GM19463 (cell line): ENCODE measurements around the gene WDR20.
"Not testable (repeated sequence)": the region's sequence is repeated elsewhere in the genome, so short reads cannot be mapped to it uniquely, and the experiment has no call there.

Experiments used
- ATAC-seq: cut with Tn5 transposase; IDR thresholded peaks from one replicate; pipeline ENCODE4 v1.9.1; 2021; ENCODE audit warnings: mild to moderate bottlenecking, moderate library complexity; ENCODE audit not compliant: unreplicated experiment

The WDR20 gene

GRCh38 chr14:102232348-102232625, 92.6 kb downstream of the WDR20 start:
- ATAC-seq, result no peak

GRCh38 chr14:102233081-102233480, 93.4 kb downstream of the WDR20 start:
- ATAC-seq, result no peak

DNA sequence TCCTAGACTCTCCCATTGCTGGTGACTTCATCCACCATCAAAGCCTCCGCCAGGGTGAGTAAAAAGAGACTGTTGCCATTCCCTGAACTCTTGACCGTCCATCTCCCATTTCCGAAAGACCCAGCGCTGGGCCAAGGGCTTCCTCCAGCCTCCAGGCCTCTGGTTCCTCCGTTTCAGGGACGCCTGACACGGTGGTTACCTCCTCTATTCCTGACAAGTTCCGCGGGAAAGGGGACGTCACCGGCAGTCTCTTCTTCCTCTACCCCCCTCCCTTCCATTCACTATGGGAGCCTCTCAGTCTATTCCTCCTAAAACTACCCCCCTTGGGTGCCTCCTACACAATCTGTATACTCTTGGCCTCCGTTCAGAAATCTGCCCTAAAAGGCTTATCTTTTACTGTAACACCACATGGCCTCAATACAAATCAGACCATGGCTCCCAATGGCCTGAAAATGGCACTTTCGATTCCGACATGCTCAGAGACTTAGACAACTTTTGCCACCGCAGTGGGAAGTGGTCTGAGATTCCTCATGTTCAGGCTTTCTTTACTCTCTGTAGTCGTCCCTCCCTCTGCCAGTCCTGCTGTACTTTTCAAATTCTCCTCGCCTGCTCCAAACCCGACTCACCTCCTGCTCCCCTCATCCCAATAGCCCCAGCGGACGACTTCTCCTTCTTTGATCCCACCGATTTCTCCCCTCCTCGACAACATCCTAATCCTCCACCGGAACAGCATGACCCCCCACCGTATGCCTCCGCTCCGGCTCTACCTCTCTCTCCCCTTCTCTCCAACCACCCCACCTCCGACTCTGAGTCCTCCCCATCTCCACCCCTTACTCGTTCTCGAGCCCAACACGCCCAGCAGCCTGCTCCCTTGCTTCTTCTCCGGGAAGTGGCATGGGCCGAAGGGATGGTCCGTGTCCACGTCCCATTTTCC, 94.9 kb downstream of the WDR20 start:
- no peak for ATAC-seq

- peak; percentile 76 for ATAC-seq
These were observed 95.7 kb downstream of the WDR20 start for GRCh38 chr14:102235275-102235897.

GRCh38 chr14:102236026-102236425, 96.3 kb downstream of the WDR20 start:
- ATAC-seq, result no peak

- no peak for ATAC-seq
These were observed 98.4 kb downstream of the WDR20 start for GRCh38 chr14:102238131-102238530.

DNA sequence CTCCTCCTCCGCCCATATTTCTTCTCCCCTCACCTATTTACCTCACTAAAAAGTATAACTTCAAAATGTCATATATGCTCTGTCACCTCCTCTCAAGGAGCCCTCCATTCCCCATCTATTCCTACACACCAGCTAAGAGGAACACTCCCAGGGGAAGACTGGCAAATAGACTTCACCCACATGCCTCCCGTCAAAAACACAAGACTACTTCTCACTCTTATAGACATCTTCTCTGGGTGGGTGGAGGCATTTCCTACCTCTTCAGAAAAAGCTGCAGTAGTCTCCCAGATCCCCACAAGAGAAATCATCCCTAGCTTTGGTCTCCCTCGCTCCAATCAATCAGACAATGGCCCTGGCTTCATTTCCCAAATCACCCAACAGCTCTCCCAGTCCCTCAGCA, 99.1 kb downstream of the WDR20 start:
- ATAC-seq, result no peak

DNA sequence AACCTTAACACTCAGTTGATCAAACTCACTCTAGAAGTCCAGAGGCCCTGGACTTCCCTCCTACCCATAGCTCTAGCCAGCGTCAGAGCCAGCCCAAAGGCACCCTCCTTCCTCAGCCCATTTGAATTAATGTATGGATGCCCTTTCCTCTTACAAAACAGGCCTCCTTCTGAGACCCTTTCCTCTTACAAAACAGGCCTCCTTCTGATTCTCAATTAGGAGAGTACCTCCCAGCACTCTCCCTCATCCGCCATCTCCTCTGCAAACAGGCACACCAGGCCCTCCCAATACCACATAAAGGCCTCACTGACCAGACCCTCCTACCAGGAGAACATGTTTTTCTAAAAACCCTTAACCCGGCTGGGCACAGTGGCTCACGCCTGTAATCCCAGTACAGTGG, 99.5 kb downstream of the WDR20 start:
- no peak for ATAC-seq

DNA sequence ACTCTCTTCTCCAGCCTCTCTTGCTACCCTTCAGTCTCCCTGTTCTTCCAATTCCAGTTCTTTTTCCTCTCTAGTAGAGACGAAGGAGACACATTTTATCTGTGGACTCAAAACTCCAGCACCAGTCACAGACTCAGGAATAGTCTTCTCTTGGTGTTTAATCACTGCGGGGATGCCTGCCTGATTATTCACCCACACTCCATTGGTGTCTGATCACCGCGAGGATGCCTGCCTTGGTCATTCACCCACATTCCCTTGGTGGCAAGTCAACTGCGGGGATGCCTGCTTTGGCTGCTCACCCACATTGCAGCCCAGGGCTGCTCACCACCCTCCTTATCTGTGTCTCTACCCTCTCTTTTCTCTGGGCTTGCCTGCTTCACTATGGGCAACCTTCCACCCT, 100.8 kb downstream of the WDR20 start:
- not testable (repeated sequence) for ATAC-seq

GRCh38 chr14:102241147-102241546, 101.5 kb downstream of the WDR20 start:
- ATAC-seq, result no peak

- not testable (repeated sequence) for ATAC-seq
These were observed 104.1 kb downstream of the WDR20 start for GRCh38 chr14:102243795-102244194.

- no peak for ATAC-seq
These were observed 106.4 kb downstream of the WDR20 start for GRCh38 chr14:102246071-102246470.

GRCh38 chr14:102248121-102248520, 108.4 kb downstream of the WDR20 start:
- ATAC-seq, result no peak

GRCh38 chr14:102249041-102249440, 109.3 kb downstream of the WDR20 start:
- ATAC-seq, result no peak

- ATAC-seq, result no peak
These were observed 110.3 kb downstream of the WDR20 start for GRCh38 chr14:102249981-102250380.

- no peak for ATAC-seq
These were observed 110.9 kb downstream of the WDR20 start for GRCh38 chr14:102250636-102251035.

GRCh38 chr14:102251161-102251560, 111.5 kb downstream of the WDR20 start:
- no peak for ATAC-seq

DNA sequence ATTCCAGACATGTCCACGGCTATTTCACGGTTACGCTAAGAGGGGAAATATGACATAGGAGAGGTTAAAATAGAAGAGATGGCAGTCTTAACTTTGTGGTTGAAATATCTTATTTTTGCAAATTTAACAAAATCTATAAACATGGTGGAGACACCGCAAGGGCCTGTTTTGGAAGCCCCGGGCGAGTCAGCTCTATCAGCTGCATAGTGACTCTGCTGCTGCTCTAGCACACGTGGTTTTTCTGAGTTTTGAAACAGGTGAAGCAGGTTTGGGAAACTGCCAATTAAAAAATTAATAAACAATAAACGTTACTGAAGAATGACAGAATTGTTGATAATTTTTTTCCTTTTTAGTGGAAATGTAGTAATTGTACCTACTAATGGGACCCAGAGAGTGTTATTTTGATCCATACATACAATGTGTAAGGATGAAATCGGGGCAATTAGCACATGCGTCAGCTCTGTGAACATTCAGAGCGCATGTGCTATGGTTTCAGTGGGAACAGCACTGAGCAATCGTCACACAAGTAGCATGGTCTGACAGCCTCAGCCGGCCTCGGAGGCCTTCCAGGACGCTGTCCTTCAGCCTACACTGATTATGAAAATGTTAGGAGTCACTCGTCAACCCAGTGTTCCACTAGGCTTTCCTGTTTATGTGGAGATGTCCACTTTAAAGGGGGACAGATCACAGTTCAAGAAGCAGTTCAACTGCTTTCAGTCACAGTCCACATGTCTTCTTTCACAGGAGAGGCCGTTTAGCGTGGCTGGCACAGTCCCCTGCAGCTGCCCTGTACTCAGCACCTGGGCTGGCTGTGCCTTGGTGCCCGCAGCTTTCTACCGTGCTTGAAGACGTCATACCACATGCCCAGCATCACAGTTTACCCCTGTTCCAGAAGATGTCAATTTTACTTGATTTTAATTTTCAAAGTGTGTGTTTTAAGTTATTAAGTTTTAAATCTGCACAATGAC, 113.4 kb downstream of the WDR20 start:
- ATAC-seq, result no peak

- ATAC-seq, result no peak
These were observed 115.9 kb downstream of the WDR20 start for GRCh38 chr14:102255401-102256190.

- ATAC-seq, result no peak
These were observed 117.0 kb downstream of the WDR20 start for GRCh38 chr14:102256716-102257115.

GRCh38 chr14:102258136-102258535, 118.4 kb downstream of the WDR20 start:
- no peak for ATAC-seq
